Parathyroid adenoma (tissue), 2 donors: ENCODE measurements around the gene TMEM178B.

ENCODE experiments used
- H2AFZ ChIP-seq: fragments of 300-600 bp; sonication (generic); one replicate; pipeline ENCODE4 v1.7.0; 2017; ENCODE audit warnings: antibody characterized with exemption, mild to moderate bottlenecking
- H3K27ac ChIP-seq: fragments of 300-600 bp; sonication (generic); one replicate; pipeline ENCODE4 v1.7.0; 2017
- H3K27me3 ChIP-seq: fragments of 300-600 bp; sonication (generic); one replicate; pipeline ENCODE4 v1.7.0; 2017; ENCODE audit warnings: low read length; ENCODE audit not compliant: control insufficient read depth, insufficient read depth
- H3K36me3 ChIP-seq: fragments of 300-600 bp; sonication (generic); one replicate; pipeline ENCODE4 v1.7.0; 2017; ENCODE audit warnings: low read length; ENCODE audit not compliant: control insufficient read depth, insufficient read depth
- H3K4me1 ChIP-seq: fragments of 300-600 bp; sonication (generic); one replicate; pipeline ENCODE4 v1.7.0; 2017; ENCODE audit warnings: control low read depth
- H3K4me2 ChIP-seq: fragments of 300-600 bp; sonication (generic); one replicate; pipeline ENCODE4 v1.7.0; 2017; ENCODE audit warnings: low read length
- H3K4me3 ChIP-seq: fragments of 300-600 bp; sonication (generic); one replicate; pipeline ENCODE4 v1.7.0; 2017; ENCODE audit warnings: low read depth, low read length
- H3K79me2 ChIP-seq: fragments of 300-600 bp; sonication (generic); one replicate; pipeline ENCODE4 v1.7.0; 2017; ENCODE audit warnings: control low read depth
- H3K9ac ChIP-seq: fragments of 300-600 bp; sonication (generic); one replicate; pipeline ENCODE4 v1.7.0; 2017; ENCODE audit warnings: mild to moderate bottlenecking
- H3K9me3 ChIP-seq: fragments of 300-600 bp; sonication (generic); one replicate; pipeline ENCODE4 v1.7.0; 2017; ENCODE audit warnings: low read length; ENCODE audit not compliant: control insufficient read depth
- TF ChIP-seq, protein P1 (sequence below): fragments of 300-600 bp; sonication (generic); IDR thresholded peaks from one replicate; pipeline ENCODE4 v1.7.0; 2017; ENCODE audit warnings: antibody characterized with exemption, mild to moderate bottlenecking
- donor health status: primary hyperparathyroidism.

Gene TMEM178B

DNA sequence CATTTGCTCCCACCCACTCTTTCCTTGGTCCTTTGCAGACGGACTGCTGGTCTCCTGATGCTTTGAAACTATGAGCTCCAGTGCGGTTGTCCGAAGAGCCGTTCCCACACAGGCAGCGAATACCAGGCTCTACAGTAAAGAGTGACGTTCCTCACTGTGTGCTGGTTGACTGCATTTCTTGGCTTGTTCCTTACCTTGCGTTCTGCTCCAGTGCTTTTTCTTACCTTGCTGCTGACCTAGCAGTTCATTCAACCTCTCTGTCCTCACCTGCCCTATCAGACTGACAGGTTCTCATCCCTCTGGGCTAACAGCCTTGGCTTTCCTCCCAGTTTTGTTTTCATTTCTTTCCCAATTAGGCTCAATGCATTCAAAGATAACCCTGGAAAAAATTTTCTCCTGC is 214.8 kb downstream of the TMEM178B start:
- Histone ChIP-seq H3K9ac (no peak overlapping the region), H3K4me1 (peaks cover 72% of the 10 kb centered on the region), H3K4me2 (peak overlapping the region; percentile 30), H2AFZ (no peak overlapping the region), H3K79me2 (peaks cover 21% of the 10 kb centered on the region), H3K4me3 (no peak overlapping the region), H3K27ac (peak overlapping the region; percentile 93), H3K9me3 (no peaks in the 10 kb centered on the region), H3K27me3 (no peaks in the 10 kb centered on the region), H3K36me3 (no peaks in the 10 kb centered on the region)
- TF ChIP-seq, protein P1, sequence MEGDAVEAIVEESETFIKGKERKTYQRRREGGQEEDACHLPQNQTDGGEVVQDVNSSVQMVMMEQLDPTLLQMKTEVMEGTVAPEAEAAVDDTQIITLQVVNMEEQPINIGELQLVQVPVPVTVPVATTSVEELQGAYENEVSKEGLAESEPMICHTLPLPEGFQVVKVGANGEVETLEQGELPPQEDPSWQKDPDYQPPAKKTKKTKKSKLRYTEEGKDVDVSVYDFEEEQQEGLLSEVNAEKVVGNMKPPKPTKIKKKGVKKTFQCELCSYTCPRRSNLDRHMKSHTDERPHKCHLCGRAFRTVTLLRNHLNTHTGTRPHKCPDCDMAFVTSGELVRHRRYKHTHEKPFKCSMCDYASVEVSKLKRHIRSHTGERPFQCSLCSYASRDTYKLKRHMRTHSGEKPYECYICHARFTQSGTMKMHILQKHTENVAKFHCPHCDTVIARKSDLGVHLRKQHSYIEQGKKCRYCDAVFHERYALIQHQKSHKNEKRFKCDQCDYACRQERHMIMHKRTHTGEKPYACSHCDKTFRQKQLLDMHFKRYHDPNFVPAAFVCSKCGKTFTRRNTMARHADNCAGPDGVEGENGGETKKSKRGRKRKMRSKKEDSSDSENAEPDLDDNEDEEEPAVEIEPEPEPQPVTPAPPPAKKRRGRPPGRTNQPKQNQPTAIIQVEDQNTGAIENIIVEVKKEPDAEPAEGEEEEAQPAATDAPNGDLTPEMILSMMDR, result no peak

DNA sequence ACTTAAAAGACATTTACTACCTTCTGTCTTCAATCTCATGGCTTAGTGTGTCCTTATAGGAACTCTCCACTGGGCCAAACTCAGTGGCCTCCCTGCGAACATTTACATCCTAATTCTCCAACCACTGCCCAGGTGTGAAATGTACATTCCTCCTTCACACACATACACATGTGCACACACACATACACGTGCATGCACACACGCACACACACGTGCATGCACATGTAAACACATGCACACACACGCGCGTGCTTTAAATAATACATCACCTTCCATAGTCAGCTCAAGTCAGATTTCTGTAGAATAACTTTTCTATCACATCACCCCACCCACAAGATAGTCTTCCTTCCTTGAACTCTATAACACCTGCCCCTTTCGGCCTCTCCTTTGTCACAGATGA is 216.5 kb downstream of the TMEM178B start:
- Histone ChIP-seq H3K4me3 (no peak overlapping the region), H3K79me2 (peaks cover 17% of the 10 kb centered on the region), H3K9me3 (no peaks in the 10 kb centered on the region), H3K4me1 (peaks cover 80% of the 10 kb centered on the region), H3K36me3 (no peaks in the 10 kb centered on the region), H3K27ac (no peak overlapping the region), H3K4me2 (no peak overlapping the region), H2AFZ (no peak overlapping the region), H3K9ac (no peak overlapping the region), H3K27me3 (no peaks in the 10 kb centered on the region)
- TF ChIP-seq, protein P1, result no peak

DNA sequence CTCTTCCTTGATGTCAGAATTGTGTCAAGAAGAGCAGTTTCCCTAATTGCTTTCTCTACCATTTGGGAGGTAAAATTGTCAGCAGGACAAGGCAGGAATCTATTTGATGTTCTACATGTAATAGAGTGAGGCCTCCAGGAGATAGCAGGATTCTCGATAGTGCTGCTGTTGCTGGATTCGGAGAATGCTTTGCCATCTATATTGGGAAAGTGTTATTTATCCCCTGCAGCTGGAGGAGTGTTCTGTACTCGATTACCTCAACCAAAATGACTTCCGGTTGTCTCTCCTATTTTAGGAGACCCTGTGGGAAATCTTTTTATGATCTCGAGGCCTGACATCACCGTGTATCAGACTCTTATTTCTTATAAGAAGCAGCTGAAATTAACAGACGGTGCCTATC is 217.1 kb downstream of the TMEM178B start:
- Histone ChIP-seq H3K4me1 (peaks cover 80% of the 10 kb centered on the region), H2AFZ (peak overlapping the region; percentile 13), H3K27me3 (no peaks in the 10 kb centered on the region), H3K79me2 (peaks cover 17% of the 10 kb centered on the region), H3K4me3 (no peak overlapping the region), H3K4me2 (no peak overlapping the region), H3K9ac (no peak overlapping the region), H3K9me3 (no peaks in the 10 kb centered on the region), H3K27ac (no peak overlapping the region), H3K36me3 (no peaks in the 10 kb centered on the region)
- TF ChIP-seq, protein P1, result no peak

DNA sequence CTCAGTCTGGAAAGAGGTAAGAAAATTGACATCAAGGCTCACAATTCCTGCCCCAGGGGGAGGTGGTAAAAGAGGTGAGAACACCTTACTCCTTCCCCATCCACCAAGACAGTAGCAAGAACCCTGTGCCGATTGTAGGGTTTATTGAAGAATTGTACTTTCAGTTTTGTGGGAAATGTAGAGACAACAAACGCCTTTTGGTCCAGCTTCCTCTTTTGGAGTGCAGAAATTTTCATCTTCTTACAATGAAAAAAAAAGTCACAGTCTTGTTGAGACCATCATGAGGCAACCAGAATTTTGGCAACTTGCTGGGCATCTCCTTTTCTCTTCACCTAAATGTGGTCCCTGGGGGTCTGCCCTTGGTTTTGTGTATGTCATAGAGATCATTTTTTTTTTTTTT is 217.7 kb downstream of the TMEM178B start:
- peak overlapping the region; percentile 13 for H2AFZ ChIP-seq
- H3K27ac ChIP-seq, result no peak overlapping the region
- no peaks in the 10 kb centered on the region for H3K9me3 ChIP-seq
- H3K4me2 ChIP-seq, result no peak overlapping the region
- H3K4me1 ChIP-seq, result peaks cover 75% of the 10 kb centered on the region
- H3K4me3 ChIP-seq, result no peak overlapping the region
- TF ChIP-seq, protein P1, result no peak
- peaks cover 17% of the 10 kb centered on the region for H3K79me2 ChIP-seq
- no peaks in the 10 kb centered on the region for H3K27me3 ChIP-seq
- no peak overlapping the region for H3K9ac ChIP-seq
- H3K36me3 ChIP-seq, result no peaks in the 10 kb centered on the region

DNA sequence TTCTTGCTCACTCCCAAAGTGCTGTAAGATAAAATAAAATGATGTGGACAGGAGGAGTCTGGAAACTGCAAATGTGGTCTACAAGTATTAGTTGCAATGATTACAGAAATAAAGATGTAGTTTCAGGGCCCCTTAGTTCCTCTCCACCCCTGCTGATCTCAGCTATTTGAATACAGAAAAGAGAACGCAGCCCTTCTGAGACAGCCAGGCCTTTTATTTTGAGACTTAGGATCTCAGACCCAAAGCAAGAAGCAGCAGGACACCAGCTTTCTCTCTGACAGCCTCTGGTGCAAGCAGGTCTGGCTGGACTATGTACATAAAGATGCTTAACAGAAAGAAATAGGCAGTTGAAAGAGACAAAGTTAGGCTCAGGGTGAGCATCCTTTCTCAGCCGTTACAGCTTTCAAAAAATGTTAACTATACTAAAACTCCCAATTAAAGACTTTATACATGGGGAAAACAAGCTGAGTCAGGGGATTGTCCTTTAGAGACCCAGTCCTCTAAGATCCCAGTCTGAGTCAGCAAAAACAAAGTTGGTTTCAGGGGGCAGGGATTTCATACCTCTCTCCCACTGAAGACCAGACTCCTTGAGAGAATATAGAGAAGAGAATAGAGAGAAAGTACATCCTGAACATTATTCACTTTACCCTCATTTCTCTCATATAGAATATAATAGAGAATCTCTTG is 220.4 kb downstream of the TMEM178B start:
- no peaks in the 10 kb centered on the region for H3K9me3 ChIP-seq
- peaks cover 28% of the 10 kb centered on the region for H3K79me2 ChIP-seq
- no peak overlapping the region for H3K9ac ChIP-seq
- no peak overlapping the region for H3K4me3 ChIP-seq
- H3K27ac ChIP-seq, result peak overlapping the region; percentile 57
- no peak overlapping the region for H3K4me2 ChIP-seq
- TF ChIP-seq, protein P1, result no peak
- H2AFZ ChIP-seq, result peak overlapping the region; percentile 54
- peaks cover 57% of the 10 kb centered on the region for H3K4me1 ChIP-seq
- H3K36me3 ChIP-seq, result no peaks in the 10 kb centered on the region
- H3K27me3 ChIP-seq, result no peaks in the 10 kb centered on the region
